ENCODE data around the gene TMEM108. TPM values are rescaled to one million over a fixed set of nuclear protein-coding genes. Genes with fewer than 3 reads are reported as not detected.

Gene TMEM108
- total RNA-seq, 4 donors from 2014 or later, result 0.54 to 2.9 (median 1.4) TPM

DNA sequence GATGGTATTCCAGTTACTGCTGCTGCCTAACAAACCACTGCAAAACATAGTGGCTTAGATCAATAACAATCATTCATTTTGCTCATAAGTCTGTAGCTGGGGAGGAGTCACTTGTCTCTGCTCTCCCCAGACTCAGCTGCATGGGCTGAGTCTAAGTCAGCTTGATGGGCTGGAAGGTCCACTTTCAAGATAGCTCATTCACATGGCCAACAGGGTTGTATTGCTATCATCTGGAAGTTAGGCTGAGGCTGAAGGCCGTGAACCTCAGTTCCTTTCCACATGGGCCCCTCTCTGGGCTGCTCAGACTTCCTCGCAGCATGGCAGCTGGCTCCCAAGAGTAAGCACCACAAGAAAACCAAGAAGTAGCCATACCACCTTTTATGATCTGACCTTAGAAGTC is 333.0 kb downstream of the TMEM108 start:
- no peak overlapping the region for H3K4me3 ChIP-seq (ENCODE audit: low read depth, poor library complexity, severe bottlenecking)
- WGBS, 2 donors, result 88 to 97% methylated on average over 2 of the region's 2 CpGs
- DNase-seq (ENCODE audit: low spot score in 2 of 2), result no peak
- TF ChIP-seq POLR2A (IDR thresholded peaks at IDR 0.05), result no peak
- TF ChIP-seq, protein P1, sequence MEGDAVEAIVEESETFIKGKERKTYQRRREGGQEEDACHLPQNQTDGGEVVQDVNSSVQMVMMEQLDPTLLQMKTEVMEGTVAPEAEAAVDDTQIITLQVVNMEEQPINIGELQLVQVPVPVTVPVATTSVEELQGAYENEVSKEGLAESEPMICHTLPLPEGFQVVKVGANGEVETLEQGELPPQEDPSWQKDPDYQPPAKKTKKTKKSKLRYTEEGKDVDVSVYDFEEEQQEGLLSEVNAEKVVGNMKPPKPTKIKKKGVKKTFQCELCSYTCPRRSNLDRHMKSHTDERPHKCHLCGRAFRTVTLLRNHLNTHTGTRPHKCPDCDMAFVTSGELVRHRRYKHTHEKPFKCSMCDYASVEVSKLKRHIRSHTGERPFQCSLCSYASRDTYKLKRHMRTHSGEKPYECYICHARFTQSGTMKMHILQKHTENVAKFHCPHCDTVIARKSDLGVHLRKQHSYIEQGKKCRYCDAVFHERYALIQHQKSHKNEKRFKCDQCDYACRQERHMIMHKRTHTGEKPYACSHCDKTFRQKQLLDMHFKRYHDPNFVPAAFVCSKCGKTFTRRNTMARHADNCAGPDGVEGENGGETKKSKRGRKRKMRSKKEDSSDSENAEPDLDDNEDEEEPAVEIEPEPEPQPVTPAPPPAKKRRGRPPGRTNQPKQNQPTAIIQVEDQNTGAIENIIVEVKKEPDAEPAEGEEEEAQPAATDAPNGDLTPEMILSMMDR (IDR thresholded peaks at IDR 0.05), result no peak
- intact Hi-C loops (cut with DNase I; ENCODE audit: low total_unique reads), result no loop called here

DNA sequence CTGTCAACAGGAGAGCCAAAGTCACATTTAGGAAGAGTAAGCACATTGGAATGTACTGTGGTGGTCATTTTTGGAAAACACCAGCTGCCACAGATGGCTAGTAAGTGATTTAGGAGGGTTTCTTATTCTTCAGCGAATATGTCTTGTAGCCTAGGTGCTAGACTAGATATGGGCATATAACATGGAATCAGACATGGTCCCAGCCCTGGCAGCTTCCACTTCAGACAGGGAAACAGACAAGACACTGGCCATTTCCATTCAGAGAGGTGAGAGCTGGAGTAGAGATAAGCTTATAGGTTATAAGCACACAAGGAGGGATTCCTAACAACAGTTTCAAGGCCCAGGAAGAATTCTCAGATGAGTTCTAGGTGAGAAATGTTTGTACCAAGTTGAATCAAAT is 333.5 kb downstream of the TMEM108 start:
- intact Hi-C loops (cut with DNase I; ENCODE audit: low total_unique reads), result no loop called here
- no peak overlapping the region for H3K4me3 ChIP-seq (ENCODE audit: low read depth, poor library complexity, severe bottlenecking)
- no peak for DNase-seq (ENCODE audit: low spot score in 2 of 2)
- TF ChIP-seq, protein P1 (IDR thresholded peaks at IDR 0.05), result no peak
- no peak for TF ChIP-seq POLR2A (IDR thresholded peaks at IDR 0.05)
- WGBS, 2 donors, result 94 to 97% methylated on average over 1 of the region's 1 CpG

- 59 to 69% methylated on average over 4 of the region's 4 CpGs for WGBS, 2 donors
- intact Hi-C loops (cut with DNase I; ENCODE audit: low total_unique reads), result loop anchor here (5.0 kb wide), 1 partner anchor 833 kb away; no protein-coding TSS in a partner anchor
- H3K4me3 ChIP-seq (ENCODE audit: low read depth, poor library complexity, severe bottlenecking), result no peak overlapping the region
- TF ChIP-seq POLR2A (IDR thresholded peaks at IDR 0.05), result no peak
- TF ChIP-seq, protein P1 (IDR thresholded peaks at IDR 0.05), result no peak
- DNase-seq (ENCODE audit: low spot score in 2 of 2), result no peak
Measured at GRCh38 chr3:133374708-133375402, 336.7 kb downstream of the TMEM108 start.

DNA sequence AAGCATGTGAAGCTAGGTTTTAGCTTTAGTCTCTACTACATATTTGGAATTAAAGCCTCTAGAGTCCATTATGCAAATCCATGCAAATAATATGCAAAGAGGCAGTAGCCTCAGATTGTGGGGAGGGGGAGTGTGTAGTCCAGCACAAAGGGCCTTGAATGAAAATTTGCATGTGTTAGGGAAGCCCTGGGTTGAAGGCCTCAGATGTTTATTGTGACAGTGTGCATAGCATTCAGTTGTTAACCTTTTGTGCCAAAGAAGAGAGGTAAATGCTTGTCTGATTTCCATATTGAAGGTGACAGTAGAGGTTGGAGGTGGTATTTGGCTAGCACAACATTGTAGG is 337.2 kb downstream of the TMEM108 start:
- no peak for DNase-seq (ENCODE audit: low spot score in 2 of 2)
- no peak overlapping the region for H3K4me3 ChIP-seq (ENCODE audit: low read depth, poor library complexity, severe bottlenecking)
- intact Hi-C loops (cut with DNase I; ENCODE audit: low total_unique reads), result loop anchor here (5.0 kb wide), 1 partner anchor 833 kb away; no protein-coding TSS in a partner anchor
- no peak for TF ChIP-seq POLR2A (IDR thresholded peaks at IDR 0.05)
- TF ChIP-seq, protein P1 (IDR thresholded peaks at IDR 0.05), result no peak

GRCh38 chr3:133376810-133377209 is 338.6 kb downstream of the TMEM108 start:
- 57 to 61% methylated on average over 6 of the region's 6 CpGs for WGBS, 2 donors
- H3K4me3 ChIP-seq (ENCODE audit: low read depth, poor library complexity, severe bottlenecking), result no peak overlapping the region
- no peak for DNase-seq (ENCODE audit: low spot score in 2 of 2)
- TF ChIP-seq, protein P1 (IDR thresholded peaks at IDR 0.05), result no peak
- intact Hi-C loops (cut with DNase I; ENCODE audit: low total_unique reads), result loop anchor here (5.0 kb wide), 1 partner anchor 835 kb away; no protein-coding TSS in a partner anchor

DNA sequence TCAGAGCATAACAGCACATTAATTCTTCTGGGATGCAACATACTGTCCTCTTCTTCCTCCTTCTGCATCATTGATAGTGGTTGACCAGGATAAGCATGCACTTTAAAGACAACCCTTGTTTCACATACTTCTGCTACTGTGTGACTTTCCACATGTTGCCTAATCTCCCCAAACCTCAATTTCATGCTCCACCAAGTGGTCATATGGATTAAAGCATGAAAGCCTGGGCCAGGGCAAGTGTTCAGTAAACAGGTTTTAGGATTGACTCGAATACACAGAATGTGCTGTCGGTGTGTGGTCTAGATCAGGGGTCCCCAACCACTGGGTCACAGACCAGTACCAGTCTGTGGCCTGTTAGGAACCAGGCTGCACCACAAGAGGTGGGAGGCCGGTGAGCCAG is 339.2 kb downstream of the TMEM108 start:
- DNase-seq (ENCODE audit: low spot score in 2 of 2), result no peak
- H3K4me3 ChIP-seq (ENCODE audit: low read depth, poor library complexity, severe bottlenecking), result no peak overlapping the region
- no peak for TF ChIP-seq POLR2A (IDR thresholded peaks at IDR 0.05)
- TF ChIP-seq, protein P1 (IDR thresholded peaks at IDR 0.05), result no peak
- intact Hi-C loops (cut with DNase I; ENCODE audit: low total_unique reads), result loop anchor here (5.0 kb wide), 1 partner anchor 835 kb away; no protein-coding TSS in a partner anchor
- 59 to 68% methylated on average over 3 of the region's 3 CpGs for WGBS, 2 donors

All from lower leg skin (tissue), 4 donors.